Glomerular visceral epithelial cell (primary cell): Measurements from ENCODE around the gene TGM3.

ENCODE experiments used
- DNase-seq: peaks from one replicate; pipeline ENCODE4 v3.0.0-alpha.2; 2016; ENCODE audit errors: extremely low spot score

The TGM3 gene

GRCh38 chr20:2380601-2381000 is 84.8 kb downstream of the TGM3 start, which contains the start of gene TGM6:
TGM6 (plus strand) TSS chr20:2380901; CDS start chr20:2380969, 68 bp downstream.
- DNase-seq: no peak

GRCh38 chr20:2381303-2381702 is 85.5 kb downstream of the TGM3 start:
- no peak for DNase-seq

GRCh38 chr20:2382833-2383232 is 87.0 kb downstream of the TGM3 start:
- no peak for DNase-seq

- no peak for DNase-seq
These were observed 89.2 kb downstream of the TGM3 start for GRCh38 chr20:2385026-2385425.

GRCh38 chr20:2385496-2385895 is 89.7 kb downstream of the TGM3 start:
- no peak for DNase-seq

GRCh38 chr20:2386516-2387179 is 90.8 kb downstream of the TGM3 start:
- DNase-seq: peak; percentile 28

GRCh38 chr20:2387180-2387577 is 91.4 kb downstream of the TGM3 start:
- DNase-seq: peak; percentile 27

- DNase-seq: no peak
These were observed 91.8 kb downstream of the TGM3 start for GRCh38 chr20:2387580-2387979.
